Suppressor macrophage treated with lipopolysaccharide for 4 hours (primary cell): ENCODE data around the gene MRFAP1L1.
A peak's percentile ranks its signal among the peaks of the same experiment; 100 is the strongest.
"Not testable (repeated sequence)": the region's sequence is repeated elsewhere in the genome, so short reads cannot be mapped to it uniquely, and the experiment has no call there.

Experiments
- DNase-seq: peaks from one replicate; pipeline ENCODE4 v3.0.0-alpha.2; 2020

The MRFAP1L1 gene

DNA sequence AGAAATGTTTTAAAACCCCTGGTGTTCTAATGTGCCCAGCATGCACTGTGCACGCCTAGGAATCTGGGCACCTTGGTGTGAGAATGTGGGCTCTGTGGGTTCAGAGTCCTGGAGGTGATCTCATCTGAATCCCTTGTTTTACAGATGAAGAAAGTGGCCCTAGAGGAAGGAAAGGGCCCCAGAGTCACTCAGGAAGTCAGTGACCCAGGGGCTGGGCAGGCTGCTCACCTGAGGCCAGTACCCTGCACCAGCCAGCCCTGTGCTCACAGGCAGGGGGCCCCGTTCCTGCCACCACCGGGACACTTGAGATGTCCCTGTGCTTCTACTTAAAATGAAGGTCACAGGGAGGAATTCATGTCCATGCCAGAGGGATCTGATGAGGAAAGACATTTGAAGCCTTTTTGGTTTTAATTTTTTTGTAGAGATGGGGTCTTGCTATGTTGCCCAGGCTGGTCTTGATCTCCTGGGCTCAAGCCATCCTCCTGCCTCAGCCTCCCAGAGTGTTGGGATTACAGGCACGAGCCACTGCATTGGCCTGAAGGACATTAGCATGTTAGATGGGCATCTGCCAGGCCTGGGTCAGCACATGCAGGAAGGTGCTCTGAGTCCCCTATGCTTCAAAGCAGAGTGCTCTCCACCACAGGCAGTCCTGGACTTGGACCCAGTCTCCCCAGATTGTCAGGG lies 23.4 kb downstream of the MRFAP1L1 start:
- no peak for DNase-seq

DNA sequence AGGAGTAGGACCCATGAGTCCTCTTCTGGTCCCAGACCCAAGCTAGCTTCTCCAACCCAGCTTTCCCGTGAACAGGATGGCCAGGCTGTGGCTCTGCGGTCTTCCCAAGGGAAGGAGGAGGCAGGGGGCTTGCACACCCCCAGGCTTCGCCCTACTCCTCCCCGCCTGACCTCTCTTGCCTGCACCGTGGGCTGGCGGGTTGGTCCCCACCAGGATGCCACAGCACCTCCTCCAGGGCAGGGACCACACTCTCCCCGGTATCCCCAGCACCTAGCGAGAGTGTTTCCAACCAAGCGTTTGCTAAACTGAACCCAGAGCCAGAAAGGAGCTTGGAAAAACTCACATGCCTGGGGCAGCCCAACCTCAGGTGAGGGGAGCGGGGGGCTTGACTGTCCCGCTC lies 25.0 kb downstream of the MRFAP1L1 start:
- DNase-seq: no peak

DNA sequence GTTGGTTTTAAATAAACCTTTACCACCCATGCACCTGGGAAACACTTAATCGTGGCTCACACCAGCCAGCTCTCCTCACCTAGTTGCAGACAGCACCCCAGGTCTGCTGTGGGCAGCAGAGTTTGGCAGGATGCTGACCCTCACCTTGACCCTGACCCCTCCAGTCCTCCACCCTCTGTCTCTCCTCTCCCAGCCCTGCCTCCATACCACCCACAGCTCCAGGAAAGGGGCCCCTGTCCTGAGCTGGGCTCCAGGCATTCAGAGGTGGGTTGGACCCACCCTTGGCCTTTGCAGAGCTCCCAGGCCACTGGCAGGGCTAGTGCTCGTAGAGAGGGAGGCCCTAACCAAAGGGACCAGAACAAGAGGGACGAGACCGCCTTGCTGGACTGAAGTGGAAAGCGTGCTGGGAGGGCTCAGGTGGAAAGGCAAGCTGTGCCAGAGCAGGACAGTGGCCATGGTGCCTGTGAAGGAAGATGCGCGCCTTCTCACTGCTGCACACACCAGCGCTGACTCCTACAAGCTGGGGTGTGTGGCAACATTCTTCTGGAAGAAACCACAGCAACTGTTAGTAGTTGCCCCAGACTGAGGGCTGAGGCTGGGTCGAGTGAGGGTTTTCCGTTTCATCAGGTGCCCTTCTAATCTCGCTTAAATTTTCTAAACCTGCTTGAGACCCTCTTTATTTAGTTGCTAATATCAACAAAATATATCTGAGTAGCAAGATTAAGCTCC lies 26.6 kb downstream of the MRFAP1L1 start:
- DNase-seq: no peak

DNA sequence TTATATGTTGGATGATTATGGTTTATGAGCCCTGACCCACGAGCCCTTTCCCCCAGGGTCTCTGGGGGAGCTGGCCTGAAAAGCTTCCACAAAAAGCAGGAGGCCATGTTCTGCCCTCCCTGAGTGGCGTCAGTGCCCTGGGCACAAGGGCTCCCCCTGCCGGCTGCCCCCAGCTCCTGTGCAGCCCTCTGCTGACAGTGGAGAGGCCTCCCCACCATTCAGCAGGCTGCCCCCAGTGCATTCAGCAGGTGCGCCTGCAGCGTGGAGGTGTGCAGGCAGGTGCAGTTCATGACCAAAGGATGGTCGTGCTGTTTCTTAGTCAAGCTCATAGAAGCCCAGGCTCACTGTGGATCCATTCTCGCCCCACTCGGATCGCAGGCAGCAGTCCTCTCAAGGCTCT lies 28.5 kb downstream of the MRFAP1L1 start:
- DNase-seq: no peak

DNA sequence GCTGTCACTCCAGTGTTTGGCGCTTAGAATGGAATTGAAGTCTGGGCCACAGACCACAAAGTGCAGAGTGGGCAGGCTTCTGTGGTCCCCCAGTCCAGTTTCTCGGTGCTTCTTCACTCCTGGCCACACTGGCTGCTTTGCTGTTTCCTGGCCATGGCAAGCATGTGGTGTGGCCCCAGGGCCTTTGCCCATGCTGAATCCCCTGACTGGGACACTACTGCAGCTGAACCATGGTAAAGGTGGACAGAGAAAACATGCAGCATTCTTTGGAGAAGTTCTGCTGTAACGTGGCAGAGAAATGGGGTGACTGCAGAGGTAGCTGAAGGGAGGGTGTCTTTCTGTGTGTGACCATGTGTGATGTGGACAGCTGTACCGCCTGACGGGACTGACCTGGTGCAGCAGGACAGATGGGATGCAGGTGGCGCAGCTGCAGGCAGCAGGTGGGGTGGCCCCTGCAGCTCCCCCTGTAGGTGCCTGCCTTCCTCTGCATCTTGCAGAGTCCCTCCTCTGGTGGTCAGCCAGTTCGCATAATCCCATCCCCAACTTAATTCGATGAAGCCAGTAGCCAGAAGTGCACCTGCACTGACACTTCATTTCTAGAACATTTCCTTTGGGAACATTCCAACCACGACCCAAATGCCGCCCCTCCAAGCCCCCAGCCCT lies 29.2 kb downstream of the MRFAP1L1 start:
- DNase-seq: no peak

DNA sequence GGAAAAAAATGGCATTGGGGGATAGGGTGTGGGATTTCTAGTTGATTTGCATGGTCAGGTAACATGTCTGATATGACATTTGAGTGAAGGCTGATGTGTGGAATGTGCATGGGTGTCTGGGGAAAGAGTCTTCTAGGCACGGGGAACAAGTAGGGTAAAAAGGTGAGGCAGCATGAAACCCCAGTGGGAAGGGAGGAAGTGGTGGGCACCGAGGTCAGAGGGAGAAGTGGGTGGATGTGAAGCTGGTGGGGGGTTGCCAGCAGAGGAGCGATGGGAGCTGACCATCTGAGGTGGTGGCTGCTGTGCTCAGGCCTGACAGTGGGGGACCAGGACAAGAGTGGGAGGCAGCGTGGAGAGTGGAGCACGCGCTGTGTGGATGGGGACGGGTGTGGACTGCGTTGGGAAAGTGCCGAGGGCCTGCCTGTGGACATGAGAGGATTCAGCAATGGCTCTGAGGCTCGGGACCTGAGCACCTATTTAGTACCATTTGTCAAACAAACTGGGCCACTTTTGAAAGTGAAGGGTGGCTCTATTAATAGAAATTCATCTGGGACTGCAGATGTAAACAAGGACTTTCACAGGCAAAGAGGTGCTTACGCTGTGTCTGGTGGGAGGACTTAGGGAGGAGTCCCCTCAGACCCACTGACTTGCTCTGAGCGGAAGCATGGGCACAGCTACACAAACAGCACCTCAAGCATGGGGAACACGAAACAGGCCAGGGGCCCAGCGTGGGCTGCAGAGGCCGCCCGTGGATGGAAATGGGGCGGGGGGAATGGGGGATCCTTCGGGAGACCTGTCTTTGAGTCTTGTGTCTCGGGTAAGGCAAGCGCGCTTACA lies 32.7 kb downstream of the MRFAP1L1 start:
- no peak for DNase-seq

DNA sequence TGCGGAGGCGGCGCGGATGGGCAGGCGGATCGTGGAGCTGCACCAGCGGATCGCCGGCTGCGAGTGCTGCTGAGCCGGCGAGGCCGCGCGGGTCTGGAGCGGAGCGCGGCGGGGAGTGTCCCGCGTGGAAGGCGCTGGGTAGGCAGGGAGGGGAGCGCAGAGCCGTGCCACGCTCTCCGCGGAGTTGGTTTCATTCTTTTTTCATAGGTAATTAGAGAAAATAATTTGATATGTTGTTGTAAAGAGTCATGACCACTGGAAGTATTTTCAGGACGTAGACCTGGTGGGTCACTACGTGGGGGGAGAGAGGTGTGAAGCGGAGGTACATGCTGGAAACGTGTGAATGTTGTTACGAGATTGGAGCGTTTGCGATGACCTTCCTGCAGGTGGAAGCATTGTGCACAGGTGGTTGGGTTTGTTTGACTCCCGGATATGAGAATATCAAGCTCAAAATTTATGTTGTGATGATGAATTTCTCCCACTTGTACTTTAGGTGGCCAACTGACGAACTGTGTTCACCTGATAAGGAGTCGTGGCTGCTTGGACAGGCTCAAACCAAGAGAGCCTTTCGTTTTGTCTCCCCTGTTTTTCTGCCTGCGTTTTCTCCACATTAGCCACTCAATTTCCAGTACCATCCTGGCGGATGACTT lies 35.0 kb downstream of the MRFAP1L1 start:
- no peak for DNase-seq

DNA sequence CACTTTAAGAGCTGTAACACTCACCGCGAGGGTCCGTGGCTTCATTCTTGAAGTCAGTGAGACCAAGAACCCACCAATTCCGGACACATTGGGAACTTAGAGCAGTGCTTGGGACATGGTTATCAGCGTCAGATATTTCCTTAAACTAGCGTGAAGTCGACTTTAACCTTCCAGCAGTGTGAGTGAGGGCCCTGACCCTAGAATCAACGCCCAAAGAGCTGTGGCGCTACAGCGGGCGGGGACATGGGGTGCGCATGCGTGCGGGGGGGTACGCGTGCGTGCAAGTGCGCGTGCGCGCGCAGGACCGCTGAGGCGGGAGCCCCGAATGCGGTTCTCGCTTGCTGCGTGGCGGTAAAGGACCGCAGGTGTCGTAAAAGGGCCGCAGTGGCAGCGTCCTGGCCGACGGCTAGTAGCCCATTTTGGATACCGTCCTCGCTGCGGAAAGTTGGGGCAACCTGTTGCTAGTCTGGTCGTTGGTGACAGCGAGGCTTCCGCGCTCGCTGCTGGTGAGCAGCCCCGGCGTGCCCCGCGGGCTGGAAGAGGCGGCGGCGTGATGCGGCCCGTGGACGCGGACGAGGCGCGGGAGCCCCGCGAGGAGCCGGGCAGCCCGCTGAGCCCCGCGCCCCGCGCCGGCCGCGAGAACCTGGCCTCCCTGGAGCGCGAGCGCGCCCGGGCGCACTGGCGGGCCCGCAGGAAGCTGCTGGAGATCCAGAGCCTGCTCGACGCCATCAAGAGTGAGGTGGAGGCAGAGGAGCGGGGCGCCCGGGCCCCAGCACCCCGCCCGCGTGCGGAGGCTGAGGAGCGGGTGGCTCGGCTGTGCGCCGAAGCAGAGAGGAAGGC lies 35.8 kb downstream of the MRFAP1L1 start:
- peak; percentile 96 for DNase-seq

DNA sequence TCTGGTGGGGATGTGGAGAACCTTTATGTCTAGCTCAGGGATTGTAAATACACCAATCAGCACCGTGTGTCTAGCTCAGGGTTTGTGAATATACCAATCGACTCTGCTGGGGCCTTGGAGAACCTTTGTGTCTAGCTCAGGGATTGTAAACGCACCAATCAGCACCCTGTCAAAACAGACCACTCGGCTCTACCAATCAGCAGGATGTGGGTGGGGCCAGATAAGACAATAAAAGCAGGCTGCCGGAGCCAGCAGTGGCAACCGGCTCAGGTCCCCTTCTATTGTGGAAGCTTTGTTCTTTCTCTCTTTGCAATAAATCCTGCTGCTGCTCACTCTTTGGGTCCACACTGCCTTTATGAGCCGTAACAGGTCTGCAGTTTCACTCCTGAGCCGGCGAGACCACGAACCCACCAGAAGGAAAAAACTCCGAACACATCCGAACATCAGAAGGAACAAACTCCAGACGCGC lies 36.4 kb downstream of the MRFAP1L1 start:
- DNase-seq: not testable (repeated sequence)

DNA sequence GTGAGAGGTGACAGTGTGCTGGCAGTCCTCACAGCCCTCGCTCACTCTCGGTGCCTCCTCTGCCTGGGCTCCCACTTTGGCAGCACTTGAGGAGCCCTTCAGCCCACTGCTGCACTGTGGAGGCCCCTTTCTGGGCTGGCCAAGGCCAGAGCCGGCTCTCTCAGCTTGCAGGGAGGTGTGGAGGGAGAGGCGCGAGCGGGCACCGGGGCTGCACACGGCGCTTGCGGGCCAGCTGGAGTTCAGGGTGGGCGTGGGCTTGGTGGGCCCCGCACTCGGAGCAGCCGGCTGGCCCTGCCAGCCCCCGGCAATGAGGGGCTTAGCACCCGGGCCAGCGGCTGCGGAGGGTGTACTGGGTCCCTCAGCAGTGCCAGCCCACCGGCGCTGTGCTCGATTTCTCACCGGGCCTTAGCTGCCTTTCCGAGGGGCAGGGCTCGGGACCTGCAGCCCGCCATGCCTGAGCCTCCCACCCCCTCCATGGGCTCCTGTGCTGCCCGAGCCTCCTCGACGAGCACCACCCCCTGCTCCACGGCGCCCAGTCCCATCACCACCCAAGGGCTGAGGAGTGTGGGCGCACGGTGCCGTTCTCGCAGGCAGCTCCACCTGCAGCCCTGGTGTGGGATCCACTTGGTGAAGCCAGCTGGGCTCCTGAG lies 37.0 kb downstream of the MRFAP1L1 start:
- not testable (repeated sequence) for DNase-seq

DNA sequence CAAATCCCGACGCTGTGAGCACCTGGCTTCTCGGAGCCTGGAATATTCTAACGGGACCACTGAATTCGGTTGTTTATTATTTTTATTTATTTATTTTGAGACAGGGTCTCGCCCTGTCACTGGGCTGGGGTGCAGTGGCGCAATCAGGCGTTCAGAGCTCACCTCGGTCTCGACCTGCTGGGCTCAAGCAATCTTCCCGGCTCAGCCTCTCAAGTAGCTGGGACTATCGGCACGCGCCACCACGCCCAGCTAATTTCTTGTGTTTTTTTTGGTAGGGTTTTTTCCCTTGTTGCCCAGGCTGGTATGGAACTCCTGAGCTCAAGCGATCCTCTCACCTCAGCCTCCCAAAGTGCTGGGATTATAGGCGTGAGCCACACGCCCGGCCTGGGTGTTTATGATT lies 37.5 kb downstream of the MRFAP1L1 start:
- DNase-seq: no peak

DNA sequence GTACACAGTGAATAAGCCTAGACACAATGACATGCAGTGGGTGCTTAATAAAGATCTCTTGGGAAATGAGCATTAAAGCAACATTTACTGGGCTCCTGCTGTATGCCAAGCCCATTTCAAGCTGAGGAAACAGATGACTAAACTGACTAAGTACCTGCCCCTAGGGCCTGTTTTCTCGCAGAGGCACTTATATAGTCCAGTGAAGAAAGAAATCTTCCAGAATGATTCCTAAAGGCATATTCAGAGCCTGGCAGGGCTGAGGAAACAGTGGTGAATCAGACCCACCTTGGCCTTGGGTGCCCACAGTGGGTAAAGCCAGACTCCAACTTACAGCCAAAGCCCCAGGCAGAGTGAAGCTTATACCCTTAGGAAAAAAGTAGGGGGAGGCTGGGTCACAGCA lies 38.0 kb downstream of the MRFAP1L1 start:
- DNase-seq: no peak

DNA sequence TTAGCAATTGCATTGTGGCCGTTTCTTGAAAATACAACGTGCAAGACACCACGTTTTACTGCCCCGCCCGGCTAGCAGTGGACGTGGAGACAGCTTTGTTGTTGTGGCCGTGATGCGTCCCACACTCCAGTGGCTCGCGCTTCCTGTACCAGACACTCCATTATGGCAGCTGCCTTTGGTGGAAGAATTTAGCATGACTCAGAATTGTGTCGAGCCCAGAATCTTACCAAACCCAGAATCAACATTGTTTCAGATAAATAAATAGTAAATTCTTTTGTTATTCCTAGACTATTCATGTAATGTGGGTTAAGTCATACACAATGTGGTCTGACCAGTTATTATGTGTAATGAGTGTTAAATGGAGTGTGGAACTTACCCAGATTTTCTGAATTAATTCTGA lies 41.3 kb downstream of the MRFAP1L1 start:
- no peak for DNase-seq

DNA sequence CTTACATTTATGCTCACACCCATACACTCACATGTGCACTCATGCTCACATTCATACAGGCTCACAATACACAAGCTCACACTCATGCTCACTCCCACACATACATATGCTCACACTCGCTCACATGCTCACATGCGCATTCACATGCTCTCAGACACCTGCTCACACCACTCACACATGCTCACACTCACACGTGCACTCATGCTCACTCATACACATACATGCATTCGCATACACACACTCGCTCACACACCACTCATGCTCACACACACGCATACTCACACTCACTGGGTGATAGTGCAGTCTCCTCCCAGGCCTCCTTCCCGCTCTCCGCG lies 44.4 kb downstream of the MRFAP1L1 start:
- DNase-seq: no peak

DNA sequence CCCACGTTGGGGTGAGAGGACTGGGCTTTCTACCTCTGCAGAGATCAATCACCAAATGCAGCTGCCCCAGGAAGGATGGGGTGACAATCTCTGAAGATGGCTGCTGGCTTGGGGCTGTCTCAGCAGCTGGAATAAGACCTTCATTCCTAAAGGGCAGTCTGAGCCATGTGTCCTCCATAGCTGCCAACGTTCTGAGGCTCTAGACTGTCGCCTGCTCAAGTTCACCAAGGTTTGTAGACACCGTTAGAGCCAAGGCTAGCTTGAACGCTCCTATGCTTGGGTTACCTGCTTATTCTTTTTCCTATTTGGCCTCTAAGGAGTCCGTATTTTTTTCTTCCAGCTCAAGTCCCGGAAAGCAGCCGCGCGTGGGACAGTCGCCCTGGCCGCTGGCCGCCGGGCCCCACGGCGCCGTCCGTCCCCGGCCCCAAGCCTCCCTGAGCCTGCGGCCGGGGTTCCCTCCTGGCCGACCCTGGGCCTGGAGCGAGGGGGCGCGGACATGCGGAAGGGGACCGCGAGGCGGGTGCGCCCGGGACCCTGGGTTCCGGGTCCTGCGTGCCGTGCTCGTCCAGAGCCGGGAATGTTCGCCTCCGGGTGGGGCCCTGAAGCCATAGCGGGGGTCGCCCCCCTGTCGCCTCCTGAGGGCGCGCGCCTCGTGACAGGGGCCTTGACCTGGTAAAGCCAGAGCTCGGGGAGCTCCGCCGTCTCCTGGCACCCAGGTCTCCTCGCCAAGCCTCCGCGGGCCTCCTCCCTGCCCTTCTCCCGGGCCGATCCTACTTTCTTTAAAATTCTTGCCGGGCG lies 45.9 kb downstream of the MRFAP1L1 start:
- no peak for DNase-seq

DNA sequence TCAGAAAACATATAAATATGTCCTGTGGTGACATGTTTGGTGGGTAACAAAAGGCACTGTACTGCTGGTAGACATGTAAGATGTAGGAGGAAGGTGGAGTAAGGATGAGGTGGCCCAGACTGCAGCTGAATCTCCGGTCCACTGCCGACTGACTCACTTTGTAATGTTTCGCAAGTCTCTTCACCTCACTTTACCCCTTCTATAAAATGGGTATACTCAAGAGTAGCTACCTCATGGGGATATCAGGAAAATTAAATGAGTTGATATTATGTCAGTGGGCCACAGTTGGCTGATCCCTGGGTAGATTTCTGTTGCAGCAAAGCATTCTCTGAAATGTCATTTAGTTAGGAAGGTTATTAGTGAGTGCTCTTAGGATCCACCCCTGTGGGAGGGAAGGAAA lies 47.1 kb downstream of the MRFAP1L1 start:
- DNase-seq: no peak

DNA sequence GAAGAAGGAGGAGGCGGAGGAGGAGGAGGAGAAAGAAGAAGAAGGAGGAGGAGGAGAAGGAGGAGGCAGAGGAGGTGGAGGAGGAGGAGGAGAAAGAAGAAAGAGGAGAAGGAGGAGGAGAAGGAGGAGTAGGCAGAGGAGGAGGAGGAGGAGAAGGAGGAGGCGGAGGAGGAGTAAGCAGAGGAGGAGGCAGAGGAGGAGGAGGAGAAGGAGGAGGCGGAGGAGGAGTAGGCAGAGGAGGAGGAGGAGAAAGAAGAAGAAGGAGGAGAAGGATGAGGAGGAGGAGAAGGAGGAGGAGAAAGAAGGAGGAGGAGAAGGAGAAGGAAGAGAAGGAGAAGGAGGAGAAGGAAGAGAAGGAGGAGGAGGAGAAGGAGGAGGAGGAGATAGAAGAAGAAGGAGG lies 49.2 kb downstream of the MRFAP1L1 start:
- no peak for DNase-seq

DNA sequence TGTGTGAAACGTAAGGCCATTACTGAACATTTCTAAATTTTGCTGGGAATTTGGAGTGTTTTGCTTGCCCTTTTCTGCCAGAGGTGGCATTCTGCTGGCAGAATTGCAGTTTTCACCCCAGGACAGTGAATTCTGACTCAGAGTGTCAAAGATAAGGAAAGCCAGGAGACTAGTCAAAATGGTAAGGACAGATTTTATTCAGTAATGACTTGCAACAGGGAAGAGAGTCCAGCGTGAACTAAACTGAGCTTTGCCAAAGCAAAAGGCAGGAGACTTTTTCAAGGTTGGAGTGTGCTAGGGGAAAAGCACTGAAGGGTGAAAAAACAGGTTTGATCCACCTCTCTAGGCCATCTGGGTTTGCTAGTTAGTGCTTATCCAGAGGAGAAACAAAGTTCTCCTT lies 49.8 kb downstream of the MRFAP1L1 start:
- DNase-seq: no peak

DNA sequence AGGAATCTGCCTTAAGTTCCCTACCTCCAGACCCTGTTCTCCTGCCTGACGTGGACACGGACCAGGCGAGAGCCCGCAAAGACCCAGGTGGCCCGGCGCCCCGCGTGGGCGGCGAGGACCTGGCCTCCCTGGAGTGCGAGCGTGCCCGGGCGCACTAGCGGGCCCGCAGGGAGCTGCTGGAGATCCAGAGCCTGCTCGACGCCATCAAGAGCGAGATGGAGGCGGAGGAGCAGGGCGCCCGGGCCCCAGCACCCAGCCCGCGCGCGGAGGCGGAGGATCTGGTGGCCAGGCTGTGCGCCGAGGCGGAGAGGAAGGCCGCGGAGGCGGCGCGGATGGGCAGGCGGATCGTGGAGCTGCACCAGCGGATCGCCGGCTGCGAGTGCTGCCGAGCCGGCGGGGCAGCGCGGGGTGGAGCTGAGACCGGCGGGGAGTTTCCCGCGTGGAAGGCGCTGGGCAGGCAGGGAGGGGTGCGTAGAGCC lies 51.0 kb downstream of the MRFAP1L1 start:
- DNase-seq: peak; percentile 44

DNA sequence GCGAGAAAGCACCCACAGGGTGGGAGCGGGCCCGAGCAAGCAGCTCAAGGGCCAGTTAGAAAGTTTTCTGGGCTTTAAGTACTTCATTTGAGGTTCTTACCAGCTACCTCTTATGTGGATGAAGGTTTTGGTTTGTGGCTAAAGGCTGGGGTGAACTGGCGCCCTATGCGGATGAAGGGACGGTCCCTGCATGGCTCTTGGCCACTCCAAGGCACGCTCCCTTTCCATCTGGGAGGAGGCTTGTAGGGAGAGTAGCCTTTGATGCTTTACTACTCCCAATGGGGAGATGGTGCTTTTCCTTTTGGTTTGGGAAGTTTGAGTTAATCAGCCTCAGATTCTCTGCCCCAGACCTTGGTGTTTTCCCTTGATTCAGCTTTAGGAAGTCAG lies 51.5 kb downstream of the MRFAP1L1 start:
- no peak for DNase-seq
